DND-41 (cell line): ENCODE data around the gene SCD5.

Source experiments
- CTCF ChIP-seq: IDR thresholded peaks from 2 replicates; pipeline ENCODE4 v1.5.1; 2012; ENCODE audit warnings: borderline replicate concordance, low read length, moderate library complexity, mild to moderate bottlenecking; ENCODE audit not compliant: poor library complexity, severe bottlenecking; ENCODE audit errors: extremely low read depth
- EZH2 ChIP-seq: IDR thresholded peaks from 3 replicates; pipeline ENCODE4 v1.6.1; 2012; ENCODE audit warnings: borderline replicate concordance, low read depth, mild to moderate bottlenecking, moderate library complexity, low read length, inconsistent platforms; ENCODE audit not compliant: severe bottlenecking

DNA sequence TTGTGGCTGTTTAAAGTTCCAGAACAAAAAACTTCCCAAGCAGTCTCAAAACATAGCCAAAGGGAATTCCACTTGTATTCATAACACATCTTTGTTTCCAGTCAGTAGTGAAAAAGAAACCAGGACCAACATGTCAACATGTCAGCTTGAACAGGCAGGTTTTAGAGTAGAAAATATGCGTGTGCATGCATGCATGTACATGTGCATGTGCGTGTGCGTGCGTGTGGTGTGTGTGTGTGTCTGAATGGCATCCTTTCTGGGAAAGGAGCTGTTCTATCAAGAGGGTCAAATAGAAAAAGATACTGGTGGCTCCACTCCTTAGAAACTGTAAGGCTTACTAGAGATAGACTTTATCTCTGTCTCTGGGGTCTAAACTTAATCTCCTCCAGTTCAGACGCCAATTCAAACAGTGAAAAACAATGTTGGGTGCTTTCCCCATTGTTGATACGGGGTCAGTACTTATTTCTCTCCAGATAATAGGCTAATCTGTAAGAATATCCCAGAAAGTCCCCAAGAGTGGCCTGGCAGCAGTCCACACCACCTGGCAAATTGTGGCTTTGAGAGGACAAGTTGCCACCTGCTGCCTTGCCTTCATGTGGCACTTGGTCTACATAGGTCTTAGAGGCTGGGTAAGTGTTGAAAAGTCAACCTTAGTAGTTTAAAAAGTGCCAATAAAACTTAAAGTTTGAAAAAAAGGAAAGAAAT, 110.4 kb downstream of the SCD5 start:
- TF ChIP-seq CTCF (no peak), EZH2 (no peak)
